Measurements from ENCODE around the gene TAL2.

GRCh38 chr9:105639936-105640335 lies 22.3 kb upstream of the TAL2 start:
- TF ChIP-seq CTCF (IDR thresholded peaks at IDR 0.05) (no peak), POLR2A (IDR thresholded peaks at IDR 0.05) (no peak)
